GM12878 (cell line): ENCODE measurements around the gene MEGF9. TPM values are rescaled to one million over a fixed set of nuclear protein-coding genes. Genes with fewer than 3 reads are reported as not detected.

Source experiments
- BHLHE40 ChIP-seq, 2 experiments: fragments of 450-650 bp in 1 of 2; IDR thresholded peaks; 2 replicates each; pipeline ENCODE4 v1.6.1; 2011 to 2017; ENCODE audit warnings: low read depth in 2 of 2, borderline replicate concordance in 1 of 2, improper control_type of control experiment in 1 of 2, low read length in 1 of 2, mild to moderate bottlenecking in 1 of 2
- BMI1 ChIP-seq: fragments of 450-650 bp; IDR thresholded peaks from 2 replicates; pipeline ENCODE4 v1.6.1; 2016; ENCODE audit warnings: mild to moderate bottlenecking, moderate library complexity, borderline replicate concordance
- HDAC6 ChIP-seq: fragments of 200-600 bp; sonication (generic); IDR thresholded peaks from one replicate; pipeline ENCODE4 v1.8.0; 2017; ENCODE audit warnings: antibody characterized with exemption; ENCODE audit not compliant: unreplicated experiment
- NKRF ChIP-seq: fragments of 450-650 bp; conservative IDR thresholded peaks from 2 replicates; pipeline ENCODE4 v1.6.1; 2017; ENCODE audit warnings: mild to moderate bottlenecking, moderate library complexity
- REST ChIP-seq: IDR thresholded peaks from 2 replicates; pipeline ENCODE4 v1.6.1; 2012; ENCODE audit warnings: mild to moderate bottlenecking, low read depth, low read length
- STAT1 ChIP-seq: fragments of 450-650 bp; conservative IDR thresholded peaks from 2 replicates; pipeline ENCODE4 v1.6.1; 2014; ENCODE audit warnings: antibody characterized with exemption, mild to moderate bottlenecking
- polyA plus RNA-seq, 11 experiments: library from polyadenylated mRNA; depleted of rRNA in 4 of 11; unstranded in 6 of 11; stranded (reverse) in 5 of 11; fragments of >200 nt; fragmentation: Nextera tagmentation in 4 of 11; fragmentation: Illumina TruSeq in 1 of 11; extraction: Ambion mirVana in 4 of 11; extraction: Trizol in 1 of 11; gene quantifications; 1 replicate in 1 of 11; 2 replicates in 10 of 11; pipeline versions ENCODE4 v1.2.1 to v1.2.3, GENCODE V29; 2011 to 2016; ENCODE audit warnings: inconsistent platforms in 2 of 11, missing spikeins in 2 of 11, low read depth in 1 of 11
- total RNA-seq, 4 experiments: library from RNA; depleted of rRNA in 3 of 4; stranded (reverse); fragments of >200 nt in 3 of 4; fragmentation: Illumina TruSeq in 1 of 4; extraction: Trizol in 1 of 4; gene quantifications; 2 replicates each; pipeline versions ENCODE4 v1.2.1 to v1.2.3, GENCODE V29; 2013 to 2021
- TF ChIP-seq, protein P1 (sequence below): fragments of 450-650 bp; formaldehyde crosslinking; IDR thresholded peaks from 2 replicates; pipeline ENCODE4 v1.5.0; 2022; ENCODE audit warnings: mild to moderate bottlenecking, missing genetic modification characterization
- TF ChIP-seq, protein P2 (sequence below): fragments of 450-650 bp; IDR thresholded peaks from 2 replicates; pipeline ENCODE4 v1.6.1; 2018; ENCODE audit warnings: mild to moderate bottlenecking, low read depth, moderate library complexity; ENCODE audit not compliant: partially characterized antibody
- TF ChIP-seq, protein P3 (sequence below): fragments of 450-650 bp; formaldehyde crosslinking; IDR thresholded peaks from 2 replicates; pipeline ENCODE4 v1.4.0; 2020; ENCODE audit warnings: mild to moderate bottlenecking, moderate library complexity
- TF ChIP-seq, protein P4 (sequence below): fragments of 150-350 bp; IDR thresholded peaks from 2 replicates; pipeline ENCODE4 v1.6.1; 2014; ENCODE audit warnings: mild to moderate bottlenecking, low read depth, low read length

MEGF9 gene
- total and polyA plus RNA-seq, 10 of the 15 experiments (the other 5 are each of a cell fraction or from before 2014, with no cell fraction given), result 0.71 to 5.1 (median 2.6) TPM

DNA sequence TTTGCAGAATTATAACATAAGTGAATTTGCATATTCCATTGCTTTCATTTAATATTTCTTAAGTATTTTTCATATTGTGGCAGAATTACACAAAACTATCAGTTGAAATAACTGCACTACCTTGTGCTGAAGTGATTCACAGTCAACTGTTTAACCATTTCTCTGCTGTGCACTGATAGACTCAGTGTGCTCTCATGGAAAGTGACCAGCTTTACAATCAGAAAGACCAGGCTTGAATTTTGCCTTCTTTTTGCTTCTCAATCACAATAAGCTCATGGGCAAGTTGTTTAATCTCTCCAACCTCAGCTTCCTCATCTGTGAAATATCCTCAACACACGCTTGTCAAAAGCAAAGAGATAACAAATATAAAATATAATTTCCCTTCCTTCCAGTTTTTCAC, 152.6 kb downstream of the MEGF9 start (continued):
- TF ChIP-seq, protein P1, sequence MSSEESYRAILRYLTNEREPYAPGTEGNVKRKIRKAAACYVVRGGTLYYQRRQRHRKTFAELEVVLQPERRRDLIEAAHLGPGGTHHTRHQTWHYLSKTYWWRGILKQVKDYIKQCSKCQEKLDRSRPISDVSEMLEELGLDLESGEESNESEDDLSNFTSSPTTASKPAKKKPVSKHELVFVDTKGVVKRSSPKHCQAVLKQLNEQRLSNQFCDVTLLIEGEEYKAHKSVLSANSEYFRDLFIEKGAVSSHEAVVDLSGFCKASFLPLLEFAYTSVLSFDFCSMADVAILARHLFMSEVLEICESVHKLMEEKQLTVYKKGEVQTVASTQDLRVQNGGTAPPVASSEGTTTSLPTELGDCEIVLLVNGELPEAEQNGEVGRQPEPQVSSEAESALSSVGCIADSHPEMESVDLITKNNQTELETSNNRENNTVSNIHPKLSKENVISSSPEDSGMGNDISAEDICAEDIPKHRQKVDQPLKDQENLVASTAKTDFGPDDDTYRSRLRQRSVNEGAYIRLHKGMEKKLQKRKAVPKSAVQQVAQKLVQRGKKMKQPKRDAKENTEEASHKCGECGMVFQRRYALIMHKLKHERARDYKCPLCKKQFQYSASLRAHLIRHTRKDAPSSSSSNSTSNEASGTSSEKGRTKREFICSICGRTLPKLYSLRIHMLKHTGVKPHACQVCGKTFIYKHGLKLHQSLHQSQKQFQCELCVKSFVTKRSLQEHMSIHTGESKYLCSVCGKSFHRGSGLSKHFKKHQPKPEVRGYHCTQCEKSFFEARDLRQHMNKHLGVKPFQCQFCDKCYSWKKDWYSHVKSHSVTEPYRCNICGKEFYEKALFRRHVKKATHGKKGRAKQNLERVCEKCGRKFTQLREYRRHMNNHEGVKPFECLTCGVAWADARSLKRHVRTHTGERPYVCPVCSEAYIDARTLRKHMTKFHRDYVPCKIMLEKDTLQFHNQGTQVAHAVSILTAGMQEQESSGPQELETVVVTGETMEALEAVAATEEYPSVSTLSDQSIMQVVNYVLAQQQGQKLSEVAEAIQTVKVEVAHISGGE (CRISPR knock-in tag), result no peak
- TF ChIP-seq NKRF (no peak), BHLHE40 (IDR thresholded peaks at IDR 0.05; ENCODE audit: borderline replicate concordance in 1 of 2, low read depth in 2 of 2, low read length in 1 of 2) (no peak), STAT1 (no peak), BMI1 (no peak), HDAC6 (no peak), REST (no peak)
- TF ChIP-seq, protein P2, sequence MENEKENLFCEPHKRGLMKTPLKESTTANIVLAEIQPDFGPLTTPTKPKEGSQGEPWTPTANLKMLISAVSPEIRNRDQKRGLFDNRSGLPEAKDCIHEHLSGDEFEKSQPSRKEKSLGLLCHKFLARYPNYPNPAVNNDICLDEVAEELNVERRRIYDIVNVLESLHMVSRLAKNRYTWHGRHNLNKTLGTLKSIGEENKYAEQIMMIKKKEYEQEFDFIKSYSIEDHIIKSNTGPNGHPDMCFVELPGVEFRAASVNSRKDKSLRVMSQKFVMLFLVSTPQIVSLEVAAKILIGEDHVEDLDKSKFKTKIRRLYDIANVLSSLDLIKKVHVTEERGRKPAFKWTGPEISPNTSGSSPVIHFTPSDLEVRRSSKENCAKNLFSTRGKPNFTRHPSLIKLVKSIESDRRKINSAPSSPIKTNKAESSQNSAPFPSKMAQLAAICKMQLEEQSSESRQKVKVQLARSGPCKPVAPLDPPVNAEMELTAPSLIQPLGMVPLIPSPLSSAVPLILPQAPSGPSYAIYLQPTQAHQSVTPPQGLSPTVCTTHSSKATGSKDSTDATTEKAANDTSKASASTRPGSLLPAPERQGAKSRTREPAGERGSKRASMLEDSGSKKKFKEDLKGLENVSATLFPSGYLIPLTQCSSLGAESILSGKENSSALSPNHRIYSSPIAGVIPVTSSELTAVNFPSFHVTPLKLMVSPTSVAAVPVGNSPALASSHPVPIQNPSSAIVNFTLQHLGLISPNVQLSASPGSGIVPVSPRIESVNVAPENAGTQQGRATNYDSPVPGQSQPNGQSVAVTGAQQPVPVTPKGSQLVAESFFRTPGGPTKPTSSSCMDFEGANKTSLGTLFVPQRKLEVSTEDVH, result no peak
- TF ChIP-seq, protein P3, sequence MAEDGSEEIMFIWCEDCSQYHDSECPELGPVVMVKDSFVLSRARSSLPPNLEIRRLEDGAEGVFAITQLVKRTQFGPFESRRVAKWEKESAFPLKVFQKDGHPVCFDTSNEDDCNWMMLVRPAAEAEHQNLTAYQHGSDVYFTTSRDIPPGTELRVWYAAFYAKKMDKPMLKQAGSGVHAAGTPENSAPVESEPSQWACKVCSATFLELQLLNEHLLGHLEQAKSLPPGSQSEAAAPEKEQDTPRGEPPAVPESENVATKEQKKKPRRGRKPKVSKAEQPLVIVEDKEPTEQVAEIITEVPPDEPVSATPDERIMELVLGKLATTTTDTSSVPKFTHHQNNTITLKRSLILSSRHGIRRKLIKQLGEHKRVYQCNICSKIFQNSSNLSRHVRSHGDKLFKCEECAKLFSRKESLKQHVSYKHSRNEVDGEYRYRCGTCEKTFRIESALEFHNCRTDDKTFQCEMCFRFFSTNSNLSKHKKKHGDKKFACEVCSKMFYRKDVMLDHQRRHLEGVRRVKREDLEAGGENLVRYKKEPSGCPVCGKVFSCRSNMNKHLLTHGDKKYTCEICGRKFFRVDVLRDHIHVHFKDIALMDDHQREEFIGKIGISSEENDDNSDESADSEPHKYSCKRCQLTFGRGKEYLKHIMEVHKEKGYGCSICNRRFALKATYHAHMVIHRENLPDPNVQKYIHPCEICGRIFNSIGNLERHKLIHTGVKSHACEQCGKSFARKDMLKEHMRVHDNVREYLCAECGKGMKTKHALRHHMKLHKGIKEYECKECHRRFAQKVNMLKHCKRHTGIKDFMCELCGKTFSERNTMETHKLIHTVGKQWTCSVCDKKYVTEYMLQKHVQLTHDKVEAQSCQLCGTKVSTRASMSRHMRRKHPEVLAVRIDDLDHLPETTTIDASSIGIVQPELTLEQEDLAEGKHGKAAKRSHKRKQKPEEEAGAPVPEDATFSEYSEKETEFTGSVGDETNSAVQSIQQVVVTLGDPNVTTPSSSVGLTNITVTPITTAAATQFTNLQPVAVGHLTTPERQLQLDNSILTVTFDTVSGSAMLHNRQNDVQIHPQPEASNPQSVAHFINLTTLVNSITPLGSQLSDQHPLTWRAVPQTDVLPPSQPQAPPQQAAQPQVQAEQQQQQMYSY (CRISPR knock-in tag), result no peak
- TF ChIP-seq, protein P4, sequence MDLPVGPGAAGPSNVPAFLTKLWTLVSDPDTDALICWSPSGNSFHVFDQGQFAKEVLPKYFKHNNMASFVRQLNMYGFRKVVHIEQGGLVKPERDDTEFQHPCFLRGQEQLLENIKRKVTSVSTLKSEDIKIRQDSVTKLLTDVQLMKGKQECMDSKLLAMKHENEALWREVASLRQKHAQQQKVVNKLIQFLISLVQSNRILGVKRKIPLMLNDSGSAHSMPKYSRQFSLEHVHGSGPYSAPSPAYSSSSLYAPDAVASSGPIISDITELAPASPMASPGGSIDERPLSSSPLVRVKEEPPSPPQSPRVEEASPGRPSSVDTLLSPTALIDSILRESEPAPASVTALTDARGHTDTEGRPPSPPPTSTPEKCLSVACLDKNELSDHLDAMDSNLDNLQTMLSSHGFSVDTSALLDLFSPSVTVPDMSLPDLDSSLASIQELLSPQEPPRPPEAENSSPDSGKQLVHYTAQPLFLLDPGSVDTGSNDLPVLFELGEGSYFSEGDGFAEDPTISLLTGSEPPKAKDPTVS, result no peak
